ENCODE measurements around the gene STEAP1B. TPM values are rescaled to one million over a fixed set of nuclear protein-coding genes. Genes with fewer than 3 reads are reported as not detected.

The STEAP1B gene
- total RNA-seq, 1 experiment from 2014 or later = 3.2 TPM

DNA sequence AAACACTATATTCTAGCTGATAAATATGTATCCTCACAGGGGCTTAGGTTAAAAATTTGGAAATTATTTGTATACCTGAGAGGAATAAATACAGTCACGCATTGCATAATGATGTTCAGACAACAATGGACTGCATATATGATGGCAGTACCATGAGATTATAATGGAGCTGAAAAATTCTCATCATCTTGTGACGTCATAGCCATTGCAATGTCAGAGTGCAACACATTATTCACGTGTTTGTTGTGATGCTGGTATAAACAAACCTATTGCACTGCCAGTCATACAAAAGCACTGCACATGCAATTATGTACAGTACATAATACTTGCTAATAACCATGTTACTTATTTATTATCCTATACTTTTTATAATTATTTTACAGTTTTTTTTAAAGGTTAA is 31.4 kb downstream of the STEAP1B start:
- Histone ChIP-seq H2BK20ac (ENCODE audit: low read depth, low read length, poor library complexity, severe bottlenecking) (no peak overlapping the region), H4K91ac (ENCODE audit: insufficient read length, low read depth, low read length) (no peak overlapping the region), H3K14ac (ENCODE audit: insufficient read depth, low read length) (no peak overlapping the region), H3K79me1 (ENCODE audit: insufficient read depth, low read depth, low read length, poor library complexity, severe bottlenecking) (no peaks in the 10 kb centered on the region), H4K5ac (ENCODE audit: insufficient read length, low read depth, low read length) (no peak overlapping the region), H3K4me1 (ENCODE audit: insufficient read depth, low read length) (no peaks in the 10 kb centered on the region), H2BK15ac (ENCODE audit: low read depth, low read length) (no peak overlapping the region), H3K4me2 (ENCODE audit: insufficient read depth, insufficient read length, low read length) (no peak overlapping the region), H3K79me2 (ENCODE audit: insufficient read depth, low read length) (no peaks in the 10 kb centered on the region), H2BK12ac (ENCODE audit: insufficient read length, low read depth, low read length) (no peak overlapping the region), H3K56ac (ENCODE audit: insufficient read length, low read depth, low read length) (no peak overlapping the region), H3K9me3 (ENCODE audit: control insufficient read depth, low read depth, low read length) (no peaks in the 10 kb centered on the region), H3K27me3 (ENCODE audit: insufficient read depth, low read length) (no peaks in the 10 kb centered on the region), H3K23ac (ENCODE audit: insufficient read length, low read depth, low read length) (no peak overlapping the region), H3K18ac (ENCODE audit: insufficient read length, low read depth, low read length) (no peak overlapping the region), H2BK5ac (ENCODE audit: insufficient read length, low read length) (no peak overlapping the region), H2BK120ac (ENCODE audit: low read depth, low read length, poor library complexity, severe bottlenecking) (no peak overlapping the region), H3K27ac (ENCODE audit: insufficient read length, low read depth, low read length) (no peak overlapping the region), H3K23me2 (ENCODE audit: insufficient read length, low read depth, low read length, poor library complexity, severe bottlenecking) (no peaks in the 10 kb centered on the region), H4K8ac (replicated peaks; ENCODE audit: insufficient read length, low read depth, low read length) (no peak overlapping the region), H3T11ph (ENCODE audit: low read length) (no peak overlapping the region), H2AK5ac (ENCODE audit: insufficient read length, low read length) (no peak overlapping the region), H3K9ac (ENCODE audit: extremely low read depth, insufficient read length, low read length) (no peak overlapping the region), H4K20me1 (ENCODE audit: control insufficient read depth, insufficient read depth, insufficient read length) (no peaks in the 10 kb centered on the region), H3K4ac (ENCODE audit: low read depth, low read length) (no peak overlapping the region), H2AFZ (ENCODE audit: low read length) (no peak overlapping the region)
- WGBS (ENCODE audit: extremely low coverage, insufficient read length, low lambda C conversion rate) = no CpG with 5 or more reads among the region's 3 CpGs
- no peak for DNase-seq
- H3K4me1 Mint-ChIP-seq = no peaks in the 10 kb centered on the region
- H3K36me3 Mint-ChIP-seq (ENCODE audit: insufficient read depth in 1 of 3, low read depth in 3 of 3) = no peaks in the 10 kb centered on the region; a peak in 1 of 7 replicates
- H3K27me3 Mint-ChIP-seq (ENCODE audit: low read depth) = no peaks in the 10 kb centered on the region
- H3K4me3 Mint-ChIP-seq = no peak overlapping the region
- TF ChIP-seq, protein P1, sequence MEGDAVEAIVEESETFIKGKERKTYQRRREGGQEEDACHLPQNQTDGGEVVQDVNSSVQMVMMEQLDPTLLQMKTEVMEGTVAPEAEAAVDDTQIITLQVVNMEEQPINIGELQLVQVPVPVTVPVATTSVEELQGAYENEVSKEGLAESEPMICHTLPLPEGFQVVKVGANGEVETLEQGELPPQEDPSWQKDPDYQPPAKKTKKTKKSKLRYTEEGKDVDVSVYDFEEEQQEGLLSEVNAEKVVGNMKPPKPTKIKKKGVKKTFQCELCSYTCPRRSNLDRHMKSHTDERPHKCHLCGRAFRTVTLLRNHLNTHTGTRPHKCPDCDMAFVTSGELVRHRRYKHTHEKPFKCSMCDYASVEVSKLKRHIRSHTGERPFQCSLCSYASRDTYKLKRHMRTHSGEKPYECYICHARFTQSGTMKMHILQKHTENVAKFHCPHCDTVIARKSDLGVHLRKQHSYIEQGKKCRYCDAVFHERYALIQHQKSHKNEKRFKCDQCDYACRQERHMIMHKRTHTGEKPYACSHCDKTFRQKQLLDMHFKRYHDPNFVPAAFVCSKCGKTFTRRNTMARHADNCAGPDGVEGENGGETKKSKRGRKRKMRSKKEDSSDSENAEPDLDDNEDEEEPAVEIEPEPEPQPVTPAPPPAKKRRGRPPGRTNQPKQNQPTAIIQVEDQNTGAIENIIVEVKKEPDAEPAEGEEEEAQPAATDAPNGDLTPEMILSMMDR (conservative IDR thresholded peaks at IDR 0.05) = no peak
- H3K9me3 Mint-ChIP-seq = no peaks in the 10 kb centered on the region
- no peak overlapping the region for H3K27ac Mint-ChIP-seq
